Endodermal cell (in vitro differentiated cells): ENCODE results near the gene PSMD5. TPM values are rescaled to one million over a fixed set of nuclear protein-coding genes. Genes with fewer than 3 reads are reported as not detected.

Experiments
- DNase-seq: peaks from one replicate; pipeline ENCODE4 v3.0.0-alpha.2; 2017
- H3K27ac ChIP-seq: 2 replicates; pipeline ENCODE4 v1.5.1; 2013; ENCODE audit warnings: mild to moderate bottlenecking, low read depth, low read length, moderate library complexity
- H3K27me3 ChIP-seq: 2 replicates; pipeline ENCODE4 v1.6.1; 2013; ENCODE audit warnings: mild to moderate bottlenecking, low read length, moderate library complexity; ENCODE audit not compliant: insufficient read depth, control insufficient read depth, poor library complexity, severe bottlenecking
- H3K36me3 ChIP-seq: 2 replicates; pipeline ENCODE4 v1.7.0; 2013; ENCODE audit warnings: mild to moderate bottlenecking, low read length, moderate library complexity; ENCODE audit not compliant: control insufficient read depth, insufficient read depth
- H3K4me1 ChIP-seq: one replicate; pipeline ENCODE4 v1.7.0; 2013; ENCODE audit warnings: low read length; ENCODE audit not compliant: control insufficient read depth, insufficient read depth
- H3K4me3 ChIP-seq: 2 replicates; pipeline ENCODE4 v1.5.1; 2013; ENCODE audit warnings: mild to moderate bottlenecking, low read length, moderate library complexity
- H3K9ac ChIP-seq: 2 replicates; pipeline ENCODE4 v1.6.1; 2013; ENCODE audit warnings: mild to moderate bottlenecking, low read length, moderate library complexity; ENCODE audit not compliant: poor library complexity, severe bottlenecking; ENCODE audit errors: extremely low read depth
- H3K9me3 ChIP-seq: 2 replicates; pipeline ENCODE4 v1.6.1; 2013; ENCODE audit warnings: mild to moderate bottlenecking, low read length, moderate library complexity; ENCODE audit not compliant: control insufficient read depth
- H3K27ac Mint-ChIP-seq: 2 replicates; pipeline ENCODE4 v1.8.0; 2020; ENCODE audit warnings: mixed read lengths
- H3K27me3 Mint-ChIP-seq: 2 replicates; pipeline ENCODE4 v1.8.0; 2021; ENCODE audit warnings: mild to moderate bottlenecking, mixed read lengths; ENCODE audit not compliant: insufficient read depth
- H3K36me3 Mint-ChIP-seq: 2 replicates; pipeline ENCODE4 v1.8.0; 2020; ENCODE audit warnings: low read depth, mixed read lengths
- H3K4me1 Mint-ChIP-seq: 2 replicates; pipeline ENCODE4 v1.8.0; 2020; ENCODE audit warnings: mixed read lengths
- H3K4me3 Mint-ChIP-seq: 2 replicates; pipeline ENCODE4 v1.8.0; 2020; ENCODE audit warnings: mild to moderate bottlenecking, moderate library complexity, mixed read lengths
- H3K9me3 Mint-ChIP-seq: 2 replicates; pipeline ENCODE4 v1.8.0; 2020; ENCODE audit warnings: mild to moderate bottlenecking, mixed read lengths
- CTCF ChIP-seq: fragments of 200-600 bp; sonication (generic); conservative IDR thresholded peaks from 2 replicates; pipeline ENCODE4 v1.5.0; 2021; ENCODE audit warnings: antibody characterized with exemption, mild to moderate bottlenecking
- WGBS, 2 experiments: methylation state at CpG; one replicate each; pipeline versions ENCODE4 v1.1.5 to v1.1.7; 2013; ENCODE audit warnings: missing lambda C conversion rate in 2 of 2, mixed read lengths in 1 of 2; ENCODE audit not compliant: insufficient coverage in 1 of 2, insufficient read length in 1 of 2; 5-methylcytosine and 5-hydroxymethylcytosine counted together
- total RNA-seq, 2 donors: library from RNA; stranded (reverse); fragmentation: NEBNext Ultra II Directional in 1 of 2; extraction: Animal tissue kit (Norgen Biotek cat#: 25700) in 1 of 2; gene quantifications; 2 replicates in 1 of 2; 3 replicates in 1 of 2; pipeline ENCODE4 v1.2.1, GENCODE V29; 2021

The PSMD5 gene
- total RNA-seq, 2 donors from 2014 or later, result 21.8 to 52.7 TPM

GRCh38 chr9:120801441-120801840 is 41.3 kb downstream of the PSMD5 start:
- no peaks in the 10 kb centered on the region for H3K27me3 ChIP-seq
- no peak overlapping the region for H3K27ac ChIP-seq
- no peaks in the 10 kb centered on the region for H3K36me3 ChIP-seq
- no peak overlapping the region for H3K4me3 ChIP-seq
- 94 to 96% methylated on average over 6 to 7 of the region's 7 CpGs for WGBS, 2 experiments
- H3K9ac ChIP-seq, result no peak overlapping the region
- Mint-ChIP-seq H3K27me3 (no peaks in the 10 kb centered on the region), H3K36me3 (peaks cover 11% of the 10 kb centered on the region), H3K4me3 (no peak overlapping the region), H3K27ac (no peak overlapping the region), H3K9me3 (peaks cover 25% of the 10 kb centered on the region), H3K4me1 (no peaks in the 10 kb centered on the region)
- TF ChIP-seq CTCF, result no peak
- peaks cover 18% of the 10 kb centered on the region for H3K9me3 ChIP-seq
- no peak for DNase-seq
- no peaks in the 10 kb centered on the region for H3K4me1 ChIP-seq

GRCh38 chr9:120792898-120793765 is 49.6 kb downstream of the PSMD5 start, which contains the start of gene FBXW2:
Gene FBXW2, minus strand, starts transcription at chr9:120793416. Its CDS starts 5,158 bp downstream, at chr9:120788258.
- peak within 1 kb of the TSS; percentile 95 for H3K27ac Mint-ChIP-seq
- no peak for TF ChIP-seq CTCF
- WGBS, 2 experiments, result 0% methylated on average over 39 to 72 of the region's 72 CpGs
- Histone ChIP-seq H3K4me1 (peaks cover 5% of the 10 kb centered on the region), H3K9ac (peak within 1 kb of the TSS; percentile 89), H3K4me3 (peak within 1 kb of the TSS; percentile 100), H3K27ac (peak within 1 kb of the TSS; percentile 66), H3K36me3 (peaks cover 31% of the 10 kb centered on the region), H3K9me3 (no peaks in the 10 kb centered on the region), H3K27me3 (no peaks in the 10 kb centered on the region)
- H3K27me3 Mint-ChIP-seq, result no peaks in the 10 kb centered on the region
- H3K4me3 Mint-ChIP-seq, result peak within 1 kb of the TSS; percentile 95
- H3K4me1 Mint-ChIP-seq, result peaks cover 11% of the 10 kb centered on the region
- peaks cover 17% of the 10 kb centered on the region for H3K36me3 Mint-ChIP-seq
- DNase-seq, result peak; percentile 97
- no peaks in the 10 kb centered on the region for H3K9me3 Mint-ChIP-seq

GRCh38 chr9:120791161-120791560 is 51.6 kb downstream of the PSMD5 start:
- H3K9me3 ChIP-seq, result no peaks in the 10 kb centered on the region
- Mint-ChIP-seq H3K4me1 (peaks cover 11% of the 10 kb centered on the region), H3K27ac (no peak overlapping the region), H3K27me3 (no peaks in the 10 kb centered on the region), H3K9me3 (no peaks in the 10 kb centered on the region), H3K4me3 (peak overlapping the region; percentile 95), H3K36me3 (peaks cover 33% of the 10 kb centered on the region)
- H3K27ac ChIP-seq, result no peak overlapping the region
- no peak for TF ChIP-seq CTCF
- WGBS, 2 experiments, result 98 to 100% methylated on average over 3 of the region's 3 CpGs
- no peak for DNase-seq
- H3K36me3 ChIP-seq, result peaks cover 50% of the 10 kb centered on the region
- H3K4me1 ChIP-seq, result peaks cover 5% of the 10 kb centered on the region
- no peaks in the 10 kb centered on the region for H3K27me3 ChIP-seq
- H3K4me3 ChIP-seq, result peak overlapping the region; percentile 100
- no peak overlapping the region for H3K9ac ChIP-seq
